GM12875 (cell line): ENCODE measurements around the gene MRPS11.
"Not testable (repeated sequence)": the region's sequence is repeated elsewhere in the genome, so short reads cannot be mapped to it uniquely, and the experiment has no call there.

Source experiments
- H3K4me3 ChIP-seq: one replicate; pipeline ENCODE4 v1.5.1; 2011; ENCODE audit warnings: low read depth, low read length, control low read depth
- CTCF ChIP-seq: IDR thresholded peaks from 2 replicates; pipeline ENCODE4 v1.5.1; 2011; ENCODE audit warnings: low read depth, mild to moderate bottlenecking, control low read depth, inconsistent platforms, low read length, moderate library complexity, borderline replicate concordance; ENCODE audit not compliant: insufficient read depth

MRPS11 gene

GRCh38 chr15:88518903-88519302 lies 51.4 kb downstream of the MRPS11 start:
- no peak overlapping the region for H3K4me3 ChIP-seq
- no peak for TF ChIP-seq CTCF

GRCh38 chr15:88524094-88524493 lies 56.6 kb downstream of the MRPS11 start:
- H3K4me3 ChIP-seq: not testable (repeated sequence)

- TF ChIP-seq CTCF: no peak
These were observed 57.9 kb downstream of the MRPS11 start for GRCh38 chr15:88525418-88525817.

GRCh38 chr15:88526247-88526879 lies 58.9 kb downstream of the MRPS11 start:
- TF ChIP-seq CTCF: no peak
- H3K4me3 ChIP-seq: no peak overlapping the region

More at GRCh38 chr15:88525418-88525817, 57.9 kb downstream of the MRPS11 start:
- H3K4me3 ChIP-seq: no peak overlapping the region

DNA sequence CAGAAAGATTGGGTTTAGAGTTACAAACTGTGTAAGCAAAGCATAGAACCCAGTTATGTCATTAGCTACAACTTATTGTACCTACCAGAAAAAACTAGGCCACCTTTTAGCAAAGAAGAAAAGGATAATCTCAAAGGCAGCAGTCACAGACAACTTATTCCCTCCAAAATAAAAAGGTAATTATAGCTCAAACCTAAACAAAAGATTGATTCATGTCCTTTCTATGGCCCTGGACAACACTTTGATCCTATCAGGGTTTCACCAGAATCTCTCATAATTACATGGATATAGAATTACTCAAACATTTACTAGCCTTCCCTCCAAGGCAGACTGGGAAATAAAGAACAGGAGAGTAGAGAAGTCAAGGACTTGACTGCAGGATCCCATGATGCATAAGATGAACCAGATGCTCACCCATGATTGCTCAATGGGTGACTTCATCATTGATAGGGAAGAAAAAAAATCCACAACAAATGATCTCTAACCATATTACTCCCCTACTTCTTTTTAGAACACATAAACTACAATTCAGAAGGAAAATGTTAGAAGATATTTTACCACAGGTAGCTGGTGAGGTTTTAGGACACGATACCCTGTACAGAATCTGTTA lies 61.6 kb downstream of the MRPS11 start:
- no peak overlapping the region for H3K4me3 ChIP-seq
- TF ChIP-seq CTCF: no peak
